ENCODE measurements around the gene LMX1B.

GRCh38 chr9:126621061-126621918 lies 7.6 kb downstream of the LMX1B start:
- no peak for TF ChIP-seq CTCF (IDR thresholded peaks at IDR 0.05 in 2 of 3, conservative IDR thresholded peaks at IDR 0.05 in 1 of 3; ENCODE audit: borderline replicate concordance in 1 of 3, insufficient read depth in 1 of 3, low read depth in 2 of 3, low read length in 2 of 3)
- TF ChIP-seq POLR2AphosphoS5 (IDR thresholded peaks at IDR 0.05; ENCODE audit: low read depth, low read length), result no peak
- TF ChIP-seq SP1 (IDR thresholded peaks at IDR 0.05; ENCODE audit: low read depth), result no peak
- TF ChIP-seq ZNF274 (IDR thresholded peaks at IDR 0.05; ENCODE audit: low read depth, low read length), result no peak
- TF ChIP-seq POLR2A (IDR thresholded peaks at IDR 0.05; ENCODE audit: borderline replicate concordance, extremely low read depth, insufficient read depth, insufficient read length), result no peak
- TF ChIP-seq EZH2phosphoT487 (IDR thresholded peaks at IDR 0.05; ENCODE audit: borderline replicate concordance), result no peak

All from HCT116 (cell line).